NCI-H345 treated with DMSO at 0.1 percent for 48 hours (cell line): ENCODE results near the gene MFSD6.
"Not testable (repeated sequence)": the region's sequence is repeated elsewhere in the genome, so short reads cannot be mapped to it uniquely, and the experiment has no call there.

Source experiments
- DNase-seq: peaks from one replicate; lab custom pipeline; 2025; ENCODE audit not compliant: unreplicated experiment; lab: John Stamatoyannopoulos, UW

The MFSD6 gene

DNA sequence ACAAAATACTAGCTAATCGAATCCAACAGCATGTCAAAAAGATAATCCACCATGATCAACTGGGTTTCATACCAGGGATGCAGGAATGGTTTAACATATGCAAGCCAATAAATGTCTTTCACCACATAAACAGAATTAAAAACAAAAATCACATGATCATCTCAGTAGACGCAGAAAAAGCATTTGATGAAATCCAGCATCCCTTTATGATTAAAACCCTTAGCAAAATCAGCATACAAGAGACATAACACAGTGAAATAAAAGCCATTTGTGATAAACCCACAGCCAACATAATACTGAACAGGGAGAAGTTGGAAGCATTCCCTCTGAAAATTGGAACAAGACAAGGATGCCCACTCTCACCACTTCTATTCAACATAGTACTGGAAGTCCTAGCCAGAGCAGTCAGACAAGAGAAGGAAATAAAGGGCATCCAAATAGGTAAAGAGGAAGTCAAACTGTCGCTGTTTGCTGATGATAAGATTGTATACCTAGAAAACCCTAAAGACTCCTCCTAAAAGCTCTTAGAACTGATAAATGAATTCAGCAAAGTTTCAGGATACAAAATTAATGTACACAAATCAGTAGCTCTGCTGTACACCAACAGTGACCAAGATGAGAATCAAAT lies 86.6 kb downstream of the MFSD6 start:
- DNase-seq: not testable (repeated sequence)

DNA sequence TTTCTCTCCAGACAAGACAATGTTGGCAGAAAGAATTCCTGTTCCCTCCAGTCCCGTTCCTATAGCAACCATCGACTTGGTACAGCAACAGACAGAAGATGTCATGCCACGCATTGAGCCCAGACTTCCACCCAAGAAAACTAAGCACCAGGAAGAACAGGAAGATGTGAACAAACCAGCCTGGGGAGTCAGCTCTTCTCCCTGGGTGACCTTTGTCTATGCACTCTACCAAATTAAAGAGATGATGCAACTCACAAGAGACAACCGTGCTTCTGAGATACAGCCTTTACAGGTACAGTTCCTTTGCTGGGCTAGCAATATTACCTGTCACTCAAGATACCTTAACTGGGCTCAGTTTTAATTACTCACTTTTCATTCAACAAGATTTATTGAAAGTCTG lies 89.3 kb downstream of the MFSD6 start:
- DNase-seq: no peak

DNA sequence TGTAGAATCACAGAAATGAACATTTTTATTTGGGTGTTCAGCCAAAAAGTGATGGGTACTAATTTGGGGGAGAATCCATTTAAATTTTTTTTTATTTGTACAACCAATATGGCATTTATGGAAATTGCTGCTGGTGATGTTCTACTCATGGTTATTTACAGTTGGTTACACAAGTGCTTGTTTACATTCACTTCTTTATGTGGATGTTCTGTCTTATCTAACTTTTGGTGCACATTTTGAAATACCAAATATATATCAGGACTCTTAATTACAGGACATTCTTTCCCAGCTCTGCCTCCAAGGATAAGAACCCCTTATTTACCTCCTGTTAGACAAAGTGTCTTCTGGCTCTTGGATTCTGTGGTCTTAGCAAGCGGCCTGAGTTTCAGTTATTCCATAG lies 91.1 kb downstream of the MFSD6 start:
- no peak for DNase-seq

DNA sequence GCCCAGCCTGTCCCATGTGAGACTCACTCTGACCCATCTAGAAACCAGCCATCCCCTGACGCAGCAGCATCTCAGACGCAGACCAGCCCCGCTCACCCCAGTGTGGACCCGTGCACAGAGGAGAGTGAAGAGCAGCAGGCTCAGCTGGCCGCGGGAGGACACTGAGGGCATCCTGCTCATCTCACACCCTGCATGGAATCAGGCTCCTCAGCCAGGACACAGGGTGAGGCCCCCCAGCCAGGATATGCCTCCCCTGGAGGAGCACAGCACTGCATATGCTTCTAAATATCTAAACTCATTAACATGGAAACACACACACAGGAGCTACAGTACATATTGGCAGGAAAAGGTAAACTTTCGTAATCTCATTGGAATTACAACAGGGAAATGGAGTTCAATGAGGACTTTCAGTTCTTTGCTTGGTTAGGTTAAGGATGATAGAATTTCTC lies 91.9 kb downstream of the MFSD6 start:
- DNase-seq: no peak

DNA sequence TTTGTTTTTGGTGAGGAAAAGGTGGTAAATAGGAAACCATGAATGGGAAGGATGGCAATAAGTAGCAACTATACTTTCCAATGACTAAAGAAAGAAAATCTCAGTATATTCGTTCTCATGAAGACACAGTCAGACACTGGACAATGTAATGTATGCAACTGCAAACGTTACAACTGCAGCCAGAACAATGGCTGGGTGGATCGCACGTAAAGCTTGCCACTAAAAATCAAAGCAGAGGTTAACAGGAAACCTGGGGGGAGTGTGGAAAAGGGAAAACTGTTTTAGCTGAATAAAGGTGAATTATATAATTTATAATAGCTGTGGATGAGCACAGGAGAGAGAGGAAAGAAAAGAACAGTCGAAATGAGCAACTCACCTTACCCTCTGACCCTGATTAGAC lies 93.1 kb downstream of the MFSD6 start:
- no peak for DNase-seq

DNA sequence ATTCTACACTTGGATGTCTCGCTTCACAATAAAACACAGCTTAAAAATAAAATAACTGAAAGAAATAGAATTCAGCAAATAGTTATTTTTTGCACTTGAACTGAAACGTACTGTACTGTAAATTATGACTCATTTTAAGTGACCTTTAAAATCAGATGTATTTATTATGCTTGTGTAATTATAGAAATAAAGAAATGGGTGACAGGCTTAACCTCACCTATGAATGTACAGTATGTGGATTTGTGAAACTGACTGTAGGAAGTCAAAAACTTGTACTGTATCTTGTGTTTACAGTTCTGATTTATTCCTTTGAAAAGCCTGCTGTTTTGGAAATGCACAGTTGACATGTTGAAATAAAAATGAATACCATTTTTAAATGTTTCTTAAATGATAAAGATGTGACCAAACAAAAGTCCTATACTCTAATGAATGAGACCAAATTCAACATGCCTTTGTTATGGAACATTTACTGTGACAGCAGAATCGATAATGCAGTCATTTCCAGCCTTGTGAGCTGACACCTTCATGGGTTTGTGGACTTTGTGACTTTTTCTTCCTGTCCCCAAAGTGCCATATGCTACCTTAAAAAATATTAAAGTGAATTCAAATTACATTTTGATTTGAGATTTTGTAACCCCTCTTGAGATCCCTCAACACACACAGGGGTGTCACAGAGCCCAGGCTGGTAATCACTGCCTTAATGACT lies 93.7 kb downstream of the MFSD6 start:
- no peak for DNase-seq

DNA sequence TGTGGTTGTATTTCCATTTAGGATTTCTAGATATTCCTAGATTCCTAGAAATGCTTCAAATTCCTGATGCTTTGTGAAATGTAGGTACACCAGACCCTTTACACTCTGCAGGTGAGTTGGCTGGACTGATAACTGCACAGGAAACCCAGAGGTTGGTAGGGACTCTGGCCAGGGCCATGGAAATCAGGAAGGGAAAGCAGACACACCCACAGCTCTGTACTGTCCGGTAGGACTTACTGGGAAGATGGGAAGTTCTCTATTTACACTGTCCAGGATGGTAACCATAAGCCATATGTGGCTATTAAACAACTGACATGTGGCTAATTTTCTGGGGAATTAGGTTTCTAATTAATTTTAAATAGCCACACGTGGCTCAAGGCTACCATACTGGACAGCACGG lies 94.9 kb downstream of the MFSD6 start:
- no peak for DNase-seq

DNA sequence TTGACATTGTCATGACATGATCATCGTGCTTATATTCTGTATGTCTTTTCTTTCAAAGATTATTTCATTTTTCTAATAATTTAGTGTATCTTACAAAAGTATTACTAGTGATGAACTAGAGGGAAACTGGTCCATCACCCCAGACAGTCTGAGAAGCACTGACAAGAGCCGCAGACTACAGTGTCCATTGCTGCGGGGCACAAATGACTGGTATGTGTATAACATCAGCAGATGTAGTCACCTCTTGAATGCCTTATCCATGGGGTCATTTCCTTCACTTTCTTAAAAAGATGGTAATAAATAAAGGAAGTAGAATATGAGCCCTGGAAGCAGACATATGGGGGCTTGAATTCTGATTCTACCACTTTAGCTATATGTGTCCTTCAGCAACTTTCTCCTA lies 96.8 kb downstream of the MFSD6 start:
- DNase-seq: no peak

DNA sequence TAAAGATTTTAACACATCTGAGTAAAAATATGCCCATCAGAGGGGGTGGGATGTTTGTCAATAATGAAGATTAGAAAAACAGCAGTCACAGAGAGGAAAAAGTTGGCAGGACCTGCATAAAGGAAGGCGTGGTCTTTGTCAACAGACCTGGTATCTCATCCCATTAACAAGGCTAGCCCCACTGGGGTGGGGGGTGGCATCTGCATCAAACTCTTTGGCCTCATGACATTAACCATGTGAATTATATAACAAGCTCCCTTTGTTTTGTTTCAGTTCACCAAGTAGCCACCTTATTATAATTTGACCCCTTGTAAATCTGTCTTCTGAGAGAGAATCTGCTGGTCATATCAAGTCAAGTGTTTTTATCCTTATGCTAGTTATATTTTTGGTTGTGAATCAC lies 97.5 kb downstream of the MFSD6 start:
- DNase-seq: peak; percentile 68

DNA sequence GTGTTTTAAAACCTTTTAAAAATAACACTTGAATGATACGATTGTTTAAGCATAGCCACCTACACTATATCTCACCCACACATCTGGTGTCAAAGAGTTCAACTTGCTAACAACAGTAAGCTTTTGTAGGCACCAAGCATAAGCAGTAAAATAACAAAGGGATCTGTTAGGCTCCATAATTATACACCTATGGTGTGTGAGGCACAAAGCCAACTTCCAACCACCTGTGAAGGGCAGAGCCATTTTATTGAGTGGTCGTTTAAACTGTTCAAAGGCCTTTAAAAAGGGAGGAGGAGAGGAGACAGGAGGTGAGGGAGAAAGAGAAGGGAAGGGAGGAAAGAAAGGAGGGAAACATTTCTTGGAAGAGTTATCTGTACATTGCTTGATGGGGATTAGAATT lies 98.5 kb downstream of the MFSD6 start:
- peak; percentile 91 for DNase-seq

DNA sequence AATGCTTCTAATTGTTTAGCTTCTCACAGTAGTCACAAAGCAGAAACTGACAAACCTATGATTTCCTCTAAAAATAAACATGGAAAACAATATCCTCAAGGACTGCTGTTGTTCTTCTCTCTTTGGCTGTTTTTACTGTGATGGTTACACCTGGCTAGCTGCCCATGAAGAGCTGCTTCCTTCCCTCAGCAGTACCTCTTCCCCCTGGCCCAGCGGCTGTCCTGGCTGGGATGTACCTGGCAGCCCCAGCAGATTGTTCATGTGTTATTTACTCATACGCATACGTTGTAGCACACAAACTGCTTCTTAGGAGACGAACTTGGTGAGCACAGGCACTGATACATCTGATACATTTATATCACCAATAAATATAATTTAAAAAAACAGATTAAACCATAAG lies 99.0 kb downstream of the MFSD6 start:
- DNase-seq: peak; percentile 91

DNA sequence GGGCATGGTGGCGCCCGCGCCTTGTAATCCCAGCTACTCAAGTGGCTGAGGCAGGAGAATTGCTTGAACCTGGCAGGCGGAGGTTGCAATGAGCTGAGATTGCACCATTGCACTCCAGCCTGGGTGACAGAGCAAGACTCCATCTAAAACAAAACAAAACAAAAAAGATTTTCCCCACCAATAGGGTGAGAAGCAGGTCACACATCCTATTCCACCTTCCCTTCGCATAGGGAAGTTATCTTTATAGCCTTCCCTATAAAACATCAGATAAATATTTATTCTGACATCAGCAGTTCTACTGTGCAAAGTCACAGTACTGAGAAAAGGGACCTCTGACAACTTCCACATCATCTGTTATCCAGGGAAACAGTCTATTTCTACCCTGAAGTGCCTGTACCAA lies 101.7 kb downstream of the MFSD6 start:
- not testable (repeated sequence) for DNase-seq

DNA sequence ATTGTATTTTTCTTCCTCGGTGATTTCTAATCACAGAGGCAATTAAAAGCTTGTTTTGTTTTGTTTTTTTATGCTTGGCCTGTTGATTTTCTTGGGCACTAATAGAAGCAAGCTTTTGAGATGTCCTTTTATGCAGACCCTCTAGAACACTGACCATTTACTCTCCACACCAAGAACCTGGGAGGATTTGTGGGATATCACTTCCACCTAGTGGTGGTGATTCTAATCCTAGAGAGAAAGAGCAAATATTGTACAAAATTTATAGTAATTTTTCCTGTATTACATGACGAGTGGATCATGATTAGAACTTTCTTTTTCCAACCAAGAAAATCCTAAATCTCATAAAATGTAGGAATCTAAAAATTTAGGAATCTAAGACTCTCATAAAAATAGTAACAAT lies 102.9 kb downstream of the MFSD6 start:
- no peak for DNase-seq

DNA sequence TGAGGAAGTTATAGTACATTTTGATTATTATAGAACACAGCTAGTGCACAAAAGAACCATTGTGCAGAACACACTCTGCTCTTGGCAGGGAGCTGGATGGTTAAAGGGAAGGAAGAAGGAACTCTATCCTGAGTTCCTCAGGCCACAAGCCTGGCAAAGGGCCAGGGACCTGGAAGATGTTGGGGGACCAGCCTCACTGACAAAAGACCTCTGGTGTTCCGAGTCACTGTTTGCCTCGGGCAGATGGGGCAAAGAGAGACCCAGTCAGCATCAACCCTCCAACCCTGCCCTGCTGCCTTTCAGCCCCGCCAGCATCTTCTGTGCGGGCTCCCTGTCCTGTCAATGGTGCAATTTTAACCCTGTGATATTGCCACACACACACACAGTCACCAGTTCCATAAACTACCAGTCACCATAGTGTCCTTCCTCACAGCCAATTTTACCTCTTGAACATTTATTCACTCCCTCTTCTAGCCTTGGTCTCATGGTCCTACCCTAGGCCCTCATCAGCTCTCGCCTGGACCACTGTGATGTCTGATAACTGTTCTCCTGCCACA lies 104.5 kb downstream of the MFSD6 start:
- DNase-seq: no peak

DNA sequence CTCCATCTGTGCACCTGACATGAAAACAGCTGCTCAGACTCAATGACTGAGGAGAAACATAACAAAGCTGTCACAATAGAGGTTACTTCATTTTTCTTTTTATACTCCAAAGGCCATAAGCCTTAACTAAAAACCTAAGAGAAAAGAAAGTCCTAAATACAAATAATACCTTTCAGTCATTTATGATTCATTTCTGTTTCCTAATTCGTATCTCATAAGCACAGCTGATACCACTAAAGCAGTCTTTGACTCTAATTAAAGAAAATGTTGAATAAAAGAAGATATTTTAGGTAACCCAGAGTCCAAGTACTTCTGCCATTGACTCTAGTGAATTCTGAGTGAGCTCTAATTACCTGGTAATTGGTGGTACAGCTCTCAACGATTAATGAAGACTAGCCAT lies 105.7 kb downstream of the MFSD6 start:
- DNase-seq: no peak

DNA sequence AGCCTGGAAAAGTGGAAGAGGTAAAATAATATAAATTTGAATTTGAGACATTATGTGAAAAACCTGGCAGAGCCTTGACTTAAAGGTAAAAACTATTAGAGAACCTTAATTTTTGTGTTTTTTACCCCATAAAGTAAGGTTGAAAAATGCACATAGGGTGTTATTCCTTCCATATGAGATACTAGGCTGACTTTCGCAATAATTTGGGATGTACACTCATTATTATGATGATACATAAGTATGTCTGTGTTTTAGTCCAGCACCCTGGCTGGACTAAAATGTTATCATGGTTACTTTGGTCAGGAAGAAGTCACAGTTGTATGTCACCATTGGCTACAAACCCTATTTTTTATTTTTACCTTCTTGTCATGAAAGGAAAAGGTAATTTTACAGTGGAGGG lies 106.5 kb downstream of the MFSD6 start:
- DNase-seq: no peak

DNA sequence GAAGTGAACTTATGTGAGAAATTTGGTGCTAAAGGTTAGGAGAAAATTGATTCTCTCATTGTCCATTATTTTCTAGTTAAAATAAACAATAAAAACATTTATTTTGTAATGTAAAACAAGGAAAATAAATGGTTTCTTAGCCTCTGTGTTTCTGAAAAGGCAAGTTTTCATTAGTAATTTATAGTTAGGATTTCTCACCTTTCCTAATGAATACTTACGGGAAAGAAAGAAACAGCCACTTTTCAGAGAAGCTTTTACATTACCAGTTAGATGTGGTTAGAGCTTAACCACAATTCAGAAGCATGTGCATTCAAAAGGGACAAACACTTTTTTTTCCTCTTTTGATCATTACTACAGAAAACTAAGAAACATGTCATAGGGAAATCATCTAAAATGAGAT lies 107.5 kb downstream of the MFSD6 start:
- DNase-seq: no peak

DNA sequence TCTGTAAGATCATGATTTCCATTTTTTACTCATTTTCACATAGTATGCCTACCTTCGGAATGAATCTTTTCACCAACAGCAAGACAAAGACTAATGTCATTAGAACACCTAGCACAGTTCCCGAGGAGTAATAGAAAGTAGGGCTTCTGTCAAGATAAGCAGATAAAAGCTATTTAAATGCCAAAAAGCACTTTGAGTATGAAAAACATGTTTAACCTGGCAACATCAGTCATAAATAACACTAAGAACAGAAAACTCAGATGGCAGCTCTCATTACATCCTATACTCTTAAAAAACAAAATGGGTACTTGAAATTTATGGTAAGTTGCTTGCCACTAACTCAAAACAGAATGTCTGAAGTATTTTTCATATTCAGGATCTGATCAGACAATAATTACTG lies 109.3 kb downstream of the MFSD6 start:
- no peak for DNase-seq

DNA sequence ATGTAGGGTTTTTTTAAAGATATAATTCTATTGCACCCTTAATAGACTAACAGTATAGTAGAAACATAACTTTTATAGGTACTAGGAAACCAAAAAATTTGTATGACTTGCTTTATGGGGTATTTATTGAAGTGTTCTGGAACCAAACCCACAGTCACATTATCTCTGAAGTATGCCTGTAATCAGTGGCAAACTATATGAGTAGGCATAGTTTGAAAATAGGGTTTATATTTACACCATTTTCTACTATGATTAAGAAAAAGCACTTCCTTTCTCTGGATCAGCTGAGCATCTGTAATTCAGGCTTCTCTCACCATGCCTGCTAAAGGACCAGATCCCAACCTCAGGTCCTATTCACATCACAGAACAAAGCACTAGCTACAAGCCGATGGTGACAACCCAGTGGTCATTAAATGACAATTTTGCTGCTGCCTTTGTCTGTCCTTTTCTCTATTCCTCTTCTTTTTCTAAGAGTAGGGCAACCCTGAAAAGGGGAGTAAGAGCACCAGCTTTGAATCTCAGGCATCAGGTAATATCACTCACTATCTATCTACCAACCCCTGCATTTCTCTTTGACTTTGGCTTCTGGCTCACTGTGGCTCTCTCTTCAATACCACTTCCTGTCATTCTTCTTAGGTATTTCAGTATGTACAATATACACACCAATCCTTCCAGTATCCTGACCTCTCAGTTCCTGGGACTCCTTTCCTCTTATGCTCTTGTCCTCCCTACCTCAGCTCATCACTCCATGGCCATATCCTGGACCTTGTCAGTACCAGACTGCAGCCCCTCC lies 112.0 kb downstream of the MFSD6 start:
- DNase-seq: no peak

DNA sequence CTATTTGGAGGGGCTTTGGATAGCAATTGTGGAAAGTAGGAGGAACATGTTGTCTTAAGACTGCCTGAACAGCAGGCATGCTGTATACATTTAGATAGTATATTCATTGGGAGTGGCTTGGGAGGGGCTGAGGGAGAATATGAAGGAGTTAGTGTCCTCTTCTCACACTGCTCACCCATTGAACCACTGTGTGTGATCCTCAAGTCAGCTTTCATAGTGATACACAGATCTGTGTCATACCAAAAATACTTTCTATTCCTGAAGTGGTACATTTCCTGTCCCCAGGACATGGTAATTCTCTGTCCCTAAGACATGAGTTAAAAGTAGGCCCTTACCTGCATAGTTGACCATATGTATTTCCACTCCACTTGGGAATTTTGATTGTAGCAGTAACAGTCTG lies 116.8 kb downstream of the MFSD6 start:
- no peak for DNase-seq

DNA sequence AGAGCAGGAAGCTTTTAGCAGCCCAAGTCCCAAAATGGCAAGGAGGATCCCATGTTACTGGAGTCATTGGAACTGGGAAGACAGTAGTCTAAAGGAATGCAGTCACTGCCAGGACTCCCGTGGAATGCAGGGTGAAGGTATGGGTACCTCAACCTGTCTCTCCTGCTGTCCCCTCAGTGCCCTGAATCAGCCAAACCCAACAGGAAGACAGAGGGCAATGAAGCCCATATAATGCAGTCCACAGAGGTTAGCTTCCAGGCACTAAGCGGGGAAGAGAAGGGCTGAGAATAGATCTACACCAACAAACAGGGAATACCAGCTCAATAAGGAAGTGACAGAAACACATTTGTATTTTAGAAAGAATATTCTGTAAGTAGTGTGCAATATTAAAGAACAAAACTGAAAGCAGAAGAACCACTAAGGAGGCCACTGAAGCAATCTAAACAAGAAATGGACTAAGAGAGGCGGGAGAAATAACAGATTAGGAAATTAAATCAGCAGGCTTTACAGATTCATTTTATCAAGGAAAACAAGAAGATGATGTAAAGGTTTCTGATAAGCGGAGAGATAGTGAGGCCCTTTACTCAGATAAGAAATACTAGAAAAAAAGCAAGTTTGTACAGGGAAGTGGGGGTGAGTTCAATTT lies 118.1 kb downstream of the MFSD6 start:
- DNase-seq: no peak
